BLaER1 (cell line): ENCODE results near the gene ATP8B4.

Experiments
- H3K27ac ChIP-seq: shearing (Covaris generic); formaldehyde crosslinking; 2 replicates; pipeline ENCODE4 v1.8.1; 2022
- H3K27me3 ChIP-seq: shearing (Covaris generic); formaldehyde crosslinking; 2 replicates; pipeline ENCODE4 v1.8.1; 2022
- H3K36me3 ChIP-seq: shearing (Covaris generic); formaldehyde crosslinking; 2 replicates; pipeline ENCODE4 v1.8.1; 2022
- H3K4me1 ChIP-seq: shearing (Covaris generic); formaldehyde crosslinking; 2 replicates; pipeline ENCODE4 v1.8.1; 2022
- H3K4me2 ChIP-seq: shearing (Covaris generic); formaldehyde crosslinking; 2 replicates; pipeline ENCODE4 v1.8.1; 2022
- H3K4me3 ChIP-seq: shearing (Covaris generic); formaldehyde crosslinking; 2 replicates; pipeline ENCODE4 v1.8.1; 2022
- H3K9ac ChIP-seq: shearing (Covaris generic); formaldehyde crosslinking; 2 replicates; pipeline ENCODE4 v1.8.1; 2022
- H3K9me3 ChIP-seq: shearing (Covaris generic); formaldehyde crosslinking; 2 replicates; pipeline ENCODE4 v1.8.1; 2022
- H4K20me1 ChIP-seq: shearing (Covaris generic); formaldehyde crosslinking; 2 replicates; pipeline ENCODE4 v1.8.1; 2022
- Cebpa-rat ChIP-seq: shearing (Covaris generic); IDR thresholded peaks from 2 replicates; pipeline ENCODE4 v1.8.1; 2022

The ATP8B4 gene

GRCh38 chr15:50084932-50085331 is 34.1 kb downstream of the ATP8B4 start:
- no peaks in the 10 kb centered on the region for H3K36me3 ChIP-seq
- no peaks in the 10 kb centered on the region for H3K27me3 ChIP-seq
- no peak overlapping the region for H3K4me2 ChIP-seq
- no peak overlapping the region for H3K4me3 ChIP-seq
- H3K27ac ChIP-seq = no peak overlapping the region
- TF ChIP-seq Cebpa-rat = no peak
- H3K9me3 ChIP-seq = no peaks in the 10 kb centered on the region
- H3K9ac ChIP-seq = no peak overlapping the region
- no peaks in the 10 kb centered on the region for H3K4me1 ChIP-seq
- no peaks in the 10 kb centered on the region for H4K20me1 ChIP-seq

DNA sequence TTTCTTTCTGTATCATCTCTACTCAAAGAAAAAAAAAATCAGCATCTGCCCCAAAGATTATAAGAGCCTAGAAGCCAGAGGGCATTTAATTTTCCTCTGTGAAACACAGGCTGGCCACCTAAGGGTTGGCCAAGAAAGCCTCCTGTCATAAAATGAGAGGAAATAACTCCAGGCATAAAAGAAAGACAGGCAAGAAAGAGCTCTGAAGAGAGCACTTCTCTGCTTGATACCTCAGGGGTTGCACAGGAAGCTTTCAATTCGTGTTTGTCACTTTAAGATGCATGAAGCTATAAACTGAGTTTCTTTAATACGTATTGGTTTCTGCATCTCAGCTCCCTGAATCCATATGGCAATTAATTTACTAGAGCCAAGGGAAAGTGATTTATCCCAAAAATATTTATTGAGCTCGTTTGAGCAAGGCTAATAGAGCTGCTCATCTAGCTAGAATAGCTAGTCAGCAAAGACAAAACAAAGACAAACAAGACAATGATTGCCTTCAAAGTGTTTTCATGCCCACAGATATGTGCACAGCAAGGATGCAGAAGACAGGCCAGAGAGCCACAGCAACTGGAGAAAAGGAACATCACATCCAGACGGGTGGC is 35.5 kb downstream of the ATP8B4 start:
- H3K9me3 ChIP-seq = no peaks in the 10 kb centered on the region
- H3K4me1 ChIP-seq = no peaks in the 10 kb centered on the region
- TF ChIP-seq Cebpa-rat = no peak
- H4K20me1 ChIP-seq = no peaks in the 10 kb centered on the region
- H3K36me3 ChIP-seq = no peaks in the 10 kb centered on the region
- no peaks in the 10 kb centered on the region for H3K27me3 ChIP-seq
- H3K4me3 ChIP-seq = no peak overlapping the region
- H3K27ac ChIP-seq = no peak overlapping the region
- no peak overlapping the region for H3K4me2 ChIP-seq
- no peak overlapping the region for H3K9ac ChIP-seq

DNA sequence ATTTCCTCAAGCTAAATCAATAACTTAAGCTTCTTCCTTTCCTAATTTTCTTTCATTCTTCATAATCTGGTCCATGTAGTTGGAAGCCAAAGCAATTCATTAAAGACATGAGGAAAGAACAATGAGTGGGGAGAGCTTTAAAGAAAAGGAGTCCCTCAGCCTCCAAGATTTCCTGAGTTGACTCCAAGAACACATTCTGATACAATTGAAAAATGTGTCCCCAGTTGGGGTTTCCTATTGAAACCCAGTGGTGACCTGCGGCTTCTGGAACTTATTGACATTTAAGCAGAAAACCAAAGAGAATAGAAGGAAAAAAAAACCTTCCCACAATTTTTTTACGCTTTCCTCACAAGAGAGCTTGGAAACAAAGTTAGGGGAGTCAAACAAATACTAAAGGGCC is 37.0 kb downstream of the ATP8B4 start:
- Histone ChIP-seq H3K4me3 (no peak overlapping the region), H4K20me1 (no peaks in the 10 kb centered on the region), H3K9ac (no peak overlapping the region), H3K36me3 (no peaks in the 10 kb centered on the region), H3K4me2 (no peak overlapping the region), H3K27me3 (no peaks in the 10 kb centered on the region), H3K4me1 (no peaks in the 10 kb centered on the region), H3K9me3 (no peaks in the 10 kb centered on the region), H3K27ac (no peak overlapping the region)
- no peak for TF ChIP-seq Cebpa-rat

- no peak overlapping the region for H3K27ac ChIP-seq
- TF ChIP-seq Cebpa-rat = no peak
- H3K36me3 ChIP-seq = no peaks in the 10 kb centered on the region
- H3K27me3 ChIP-seq = no peaks in the 10 kb centered on the region
- no peak overlapping the region for H3K4me3 ChIP-seq
- no peaks in the 10 kb centered on the region for H4K20me1 ChIP-seq
- no peak overlapping the region for H3K9ac ChIP-seq
- H3K4me1 ChIP-seq = no peaks in the 10 kb centered on the region
- no peaks in the 10 kb centered on the region for H3K9me3 ChIP-seq
- no peak overlapping the region for H3K4me2 ChIP-seq
These were observed 41.4 kb downstream of the ATP8B4 start for GRCh38 chr15:50077651-50078050.

GRCh38 chr15:50077176-50077575 is 41.9 kb downstream of the ATP8B4 start:
- H4K20me1 ChIP-seq = no peaks in the 10 kb centered on the region
- no peaks in the 10 kb centered on the region for H3K9me3 ChIP-seq
- TF ChIP-seq Cebpa-rat = no peak
- H3K36me3 ChIP-seq = no peaks in the 10 kb centered on the region
- no peaks in the 10 kb centered on the region for H3K27me3 ChIP-seq
- no peak overlapping the region for H3K9ac ChIP-seq
- no peak overlapping the region for H3K27ac ChIP-seq
- H3K4me3 ChIP-seq = no peak overlapping the region
- no peak overlapping the region for H3K4me2 ChIP-seq
- no peaks in the 10 kb centered on the region for H3K4me1 ChIP-seq

DNA sequence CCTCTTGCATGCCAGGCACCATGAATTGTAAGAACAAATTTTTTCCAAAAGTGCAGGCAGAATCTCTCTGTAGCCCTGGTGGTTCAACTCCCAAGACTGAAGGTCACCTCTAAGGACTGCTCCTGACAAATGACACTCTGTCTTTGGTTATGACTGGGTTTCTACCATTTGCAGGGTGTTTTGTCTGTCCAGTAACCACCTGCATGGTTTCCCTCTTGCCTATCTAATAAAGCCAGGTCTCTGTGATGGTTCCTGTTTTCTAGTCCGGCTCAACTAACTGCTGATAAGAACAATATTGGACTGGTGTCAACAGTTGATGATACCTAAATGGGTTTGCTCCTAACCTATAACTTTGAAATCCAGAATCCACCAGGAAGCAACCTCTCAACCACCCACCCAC is 43.7 kb downstream of the ATP8B4 start:
- Histone ChIP-seq H3K9ac (no peak overlapping the region), H3K4me2 (no peak overlapping the region), H3K27me3 (no peaks in the 10 kb centered on the region), H3K27ac (no peak overlapping the region), H4K20me1 (no peaks in the 10 kb centered on the region), H3K4me1 (no peaks in the 10 kb centered on the region), H3K9me3 (no peaks in the 10 kb centered on the region), H3K36me3 (no peaks in the 10 kb centered on the region), H3K4me3 (no peak overlapping the region)
- TF ChIP-seq Cebpa-rat = no peak

DNA sequence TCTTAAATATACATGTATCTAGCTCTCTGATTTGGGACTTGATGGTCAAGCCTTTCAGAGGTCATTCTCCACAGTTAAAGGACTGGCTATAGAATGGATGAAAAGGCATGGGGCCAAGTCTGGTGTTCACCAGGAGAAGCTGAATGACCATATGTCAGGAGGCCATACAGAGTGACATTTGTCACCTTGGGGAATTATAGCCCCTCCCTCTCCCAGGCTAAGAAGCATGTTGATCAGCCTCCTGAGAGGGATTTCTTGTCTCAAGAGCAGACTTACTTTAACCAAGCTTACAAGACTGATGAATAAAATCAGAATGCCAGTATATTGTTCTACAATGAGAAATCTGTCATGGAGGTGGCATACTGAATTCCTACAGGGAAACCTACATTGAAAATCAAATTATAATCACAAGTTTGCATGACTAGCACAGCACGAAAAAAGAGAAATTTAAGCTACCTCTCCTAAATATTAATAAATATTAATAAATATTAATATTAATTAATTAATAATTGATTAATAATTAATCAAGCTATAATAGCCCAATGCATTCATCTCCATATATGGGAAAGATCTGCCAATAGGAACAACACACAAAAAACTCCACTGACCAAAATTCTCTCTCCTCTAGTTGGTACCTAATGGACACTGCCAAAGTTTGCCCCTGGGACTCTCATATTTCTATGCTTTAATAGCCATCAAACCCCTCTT is 47.3 kb downstream of the ATP8B4 start:
- Histone ChIP-seq H3K36me3 (no peaks in the 10 kb centered on the region), H3K27me3 (no peaks in the 10 kb centered on the region), H3K4me1 (no peaks in the 10 kb centered on the region), H3K27ac (no peak overlapping the region), H3K4me2 (no peak overlapping the region), H3K9me3 (no peaks in the 10 kb centered on the region), H3K9ac (no peak overlapping the region), H3K4me3 (no peak overlapping the region), H4K20me1 (no peaks in the 10 kb centered on the region)
- no peak for TF ChIP-seq Cebpa-rat

GRCh38 chr15:50068016-50068415 is 51.0 kb downstream of the ATP8B4 start:
- Histone ChIP-seq H3K4me1 (peaks cover 6% of the 10 kb centered on the region; the same call in 1 of the 2 replicates), H3K27me3 (no peaks in the 10 kb centered on the region), H3K4me2 (no peak overlapping the region), H3K9ac (no peak overlapping the region), H3K9me3 (no peaks in the 10 kb centered on the region), H3K36me3 (no peaks in the 10 kb centered on the region), H4K20me1 (no peaks in the 10 kb centered on the region), H3K4me3 (no peak overlapping the region), H3K27ac (no peak overlapping the region)
- no peak for TF ChIP-seq Cebpa-rat

- Histone ChIP-seq H3K4me2 (no peak overlapping the region), H3K4me1 (peaks cover 6% of the 10 kb centered on the region; the same call in 1 of the 2 replicates), H3K9ac (no peak overlapping the region), H3K9me3 (no peaks in the 10 kb centered on the region), H3K27me3 (no peaks in the 10 kb centered on the region), H3K36me3 (no peaks in the 10 kb centered on the region), H4K20me1 (no peaks in the 10 kb centered on the region), H3K27ac (no peak overlapping the region), H3K4me3 (no peak overlapping the region)
- no peak for TF ChIP-seq Cebpa-rat
These were observed 51.8 kb downstream of the ATP8B4 start for GRCh38 chr15:50067254-50067653.

GRCh38 chr15:50066666-50067065 is 52.4 kb downstream of the ATP8B4 start:
- Histone ChIP-seq H3K27ac (no peak overlapping the region), H3K27me3 (no peaks in the 10 kb centered on the region), H4K20me1 (no peaks in the 10 kb centered on the region), H3K9ac (no peak overlapping the region), H3K4me3 (no peak overlapping the region), H3K4me2 (no peak overlapping the region), H3K4me1 (peaks cover 6% of the 10 kb centered on the region; the same call in 1 of the 2 replicates), H3K36me3 (no peaks in the 10 kb centered on the region), H3K9me3 (no peaks in the 10 kb centered on the region)
- no peak for TF ChIP-seq Cebpa-rat

DNA sequence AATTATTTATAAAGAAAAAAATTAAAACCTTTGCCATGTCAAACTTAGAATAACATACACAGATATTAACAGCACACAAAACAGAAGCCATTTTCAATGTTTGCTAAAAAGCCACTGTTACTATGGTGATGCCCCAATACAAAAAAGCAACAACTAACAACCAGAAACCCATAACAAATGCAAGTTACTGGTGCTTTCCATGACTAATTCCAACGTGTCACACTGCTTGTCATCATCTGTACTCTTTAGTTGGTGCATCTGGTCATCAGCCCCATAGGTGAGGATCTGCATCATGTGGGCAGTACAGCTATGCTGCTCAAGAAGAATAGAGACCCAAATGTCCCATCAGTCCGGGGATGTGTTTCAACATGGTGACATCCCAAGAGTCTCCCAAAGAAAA is 52.8 kb downstream of the ATP8B4 start:
- Histone ChIP-seq H3K27me3 (no peaks in the 10 kb centered on the region), H3K9ac (no peak overlapping the region), H3K4me1 (peaks cover 6% of the 10 kb centered on the region; the same call in 1 of the 2 replicates), H3K9me3 (no peaks in the 10 kb centered on the region), H3K27ac (no peak overlapping the region), H4K20me1 (no peaks in the 10 kb centered on the region), H3K4me2 (no peak overlapping the region), H3K4me3 (no peak overlapping the region), H3K36me3 (no peaks in the 10 kb centered on the region)
- TF ChIP-seq Cebpa-rat = no peak
